ENCODE results near the gene SLC8A2.

SLC8A2 gene

GRCh38 chr19:47485210-47485609, 13.5 kb upstream of the SLC8A2 start:
- DNase-seq, result no peak

- peak; percentile 94 for DNase-seq
These were observed 12.4 kb upstream of the SLC8A2 start, which contains the start of gene KPTN for GRCh38 chr19:47483800-47484690. Gene KPTN, minus strand, starts transcription at chr19:47484219. Its CDS starts 59 bp downstream, at chr19:47484160.

- no peak for DNase-seq
These were observed 11.5 kb upstream of the SLC8A2 start for GRCh38 chr19:47483200-47483599.

GRCh38 chr19:47481460-47482052, 9.9 kb upstream of the SLC8A2 start:
- no peak for DNase-seq

- no peak for DNase-seq
These were observed 9.0 kb upstream of the SLC8A2 start for GRCh38 chr19:47480658-47481057.

GRCh38 chr19:47479701-47480503, 8.2 kb upstream of the SLC8A2 start:
- DNase-seq, result no peak

GRCh38 chr19:47476438-47476972, 4.8 kb upstream of the SLC8A2 start:
- no peak for DNase-seq

- DNase-seq, result no peak
These were observed 3.8 kb upstream of the SLC8A2 start for GRCh38 chr19:47475465-47475864.

GRCh38 chr19:47473336-47473735, 1.6 kb upstream of the SLC8A2 start:
- no peak for DNase-seq

GRCh38 chr19:47471381-47471732, 336 bp downstream of the SLC8A2 start:
- DNase-seq, result no peak

GRCh38 chr19:47470447-47471195, 1.1 kb downstream of the SLC8A2 start:
- DNase-seq, result no peak

GRCh38 chr19:47469719-47470118, 2.0 kb downstream of the SLC8A2 start:
- DNase-seq, result no peak

- no peak for DNase-seq
These were observed 2.4 kb downstream of the SLC8A2 start for GRCh38 chr19:47469363-47469700.

- DNase-seq, result no peak
These were observed 3.8 kb downstream of the SLC8A2 start for GRCh38 chr19:47467914-47468313.

GRCh38 chr19:47465957-47466356, 5.7 kb downstream of the SLC8A2 start:
- no peak for DNase-seq

- DNase-seq, result no peak
These were observed 6.8 kb downstream of the SLC8A2 start for GRCh38 chr19:47464675-47465419.

GRCh38 chr19:47461876-47462275, 9.8 kb downstream of the SLC8A2 start:
- DNase-seq, result no peak

GRCh38 chr19:47459477-47459876, 12.2 kb downstream of the SLC8A2 start:
- no peak for DNase-seq

- no peak for DNase-seq
These were observed 13.0 kb downstream of the SLC8A2 start for GRCh38 chr19:47458672-47459071.

- no peak for DNase-seq
These were observed 14.8 kb downstream of the SLC8A2 start for GRCh38 chr19:47456721-47457474.

GRCh38 chr19:47450478-47450877, 21.2 kb downstream of the SLC8A2 start:
- DNase-seq, result no peak
